GM21381 (cell line): ENCODE results near the gene CHDH.
A peak's percentile ranks its signal among the peaks of the same experiment; 100 is the strongest.

Source experiments
- ATAC-seq: cut with Tn5 transposase; IDR thresholded peaks from one replicate; pipeline ENCODE4 v1.9.1; 2021; ENCODE audit warnings: mild to moderate bottlenecking, moderate library complexity; ENCODE audit not compliant: unreplicated experiment

CHDH gene

GRCh38 chr3:53846134-53846850 lies at the start of gene CHDH, which contains the start of gene IL17RB:
Gene CHDH, minus strand, starts transcription at chr3:53846419. Its CDS starts 22,411 bp downstream, at chr3:53824008.
Gene IL17RB, plus strand, starts transcription at chr3:53846568. Its CDS starts 21 bp downstream, at chr3:53846589.
- peak; percentile 48 for ATAC-seq

- no peak for ATAC-seq
Measured at GRCh38 chr3:53892286-53892637, 46.0 kb upstream of the CHDH start.

- ATAC-seq, result peak; percentile 95
Measured at GRCh38 chr3:53891497-53892285, 45.5 kb upstream of the CHDH start, which contains the start of gene SELENOK. Gene SELENOK, minus strand, starts transcription at chr3:53891859.

GRCh38 chr3:53890726-53891475 lies 44.7 kb upstream of the CHDH start:
- no peak for ATAC-seq

GRCh38 chr3:53888232-53888631 lies 42.0 kb upstream of the CHDH start:
- no peak for ATAC-seq

GRCh38 chr3:53887446-53887845 lies 41.2 kb upstream of the CHDH start:
- no peak for ATAC-seq

- ATAC-seq, result no peak
Measured at GRCh38 chr3:53885239-53885638, 39.0 kb upstream of the CHDH start.

- no peak for ATAC-seq
Measured at GRCh38 chr3:53884623-53885022, 38.4 kb upstream of the CHDH start.

GRCh38 chr3:53883008-53883407 lies 36.8 kb upstream of the CHDH start:
- no peak for ATAC-seq

- ATAC-seq, result peak; percentile 86
Measured at GRCh38 chr3:53881691-53882593, 35.7 kb upstream of the CHDH start, which contains the start of gene ACTR8. Gene ACTR8, minus strand, starts transcription at chr3:53882152. Its CDS starts 51 bp downstream, at chr3:53882101.

GRCh38 chr3:53880396-53881345 lies 34.5 kb upstream of the CHDH start:
- ATAC-seq, result no peak

GRCh38 chr3:53865732-53866499 lies 19.7 kb upstream of the CHDH start:
- no peak for ATAC-seq

- no peak for ATAC-seq
Measured at GRCh38 chr3:53863145-53863544, 16.9 kb upstream of the CHDH start.

- no peak for ATAC-seq
Measured at GRCh38 chr3:53862241-53862640, 16.0 kb upstream of the CHDH start.

GRCh38 chr3:53860196-53860595 lies 14.0 kb upstream of the CHDH start:
- no peak for ATAC-seq

- ATAC-seq, result no peak
Measured at GRCh38 chr3:53859178-53859577, 13.0 kb upstream of the CHDH start.

GRCh38 chr3:53858096-53858741 lies 12.0 kb upstream of the CHDH start:
- ATAC-seq, result no peak

GRCh38 chr3:53856964-53857363 lies 10.7 kb upstream of the CHDH start:
- no peak for ATAC-seq
